B cell (primary cell): ENCODE measurements around the gene NAA35.

Experiments
- EZH2 ChIP-seq: IDR thresholded peaks from 2 replicates; pipeline ENCODE4 v1.6.1; 2012; ENCODE audit warnings: borderline replicate concordance, low read depth, mild to moderate bottlenecking, moderate library complexity, low read length; ENCODE audit not compliant: insufficient read depth, poor library complexity, severe bottlenecking
- TF ChIP-seq, protein P1 (sequence below): fragments of 200-600 bp; IDR thresholded peaks from one replicate; pipeline ENCODE4 v1.8.0; 2022; ENCODE audit warnings: antibody characterized with exemption, mild to moderate bottlenecking

- TF ChIP-seq, protein P1, sequence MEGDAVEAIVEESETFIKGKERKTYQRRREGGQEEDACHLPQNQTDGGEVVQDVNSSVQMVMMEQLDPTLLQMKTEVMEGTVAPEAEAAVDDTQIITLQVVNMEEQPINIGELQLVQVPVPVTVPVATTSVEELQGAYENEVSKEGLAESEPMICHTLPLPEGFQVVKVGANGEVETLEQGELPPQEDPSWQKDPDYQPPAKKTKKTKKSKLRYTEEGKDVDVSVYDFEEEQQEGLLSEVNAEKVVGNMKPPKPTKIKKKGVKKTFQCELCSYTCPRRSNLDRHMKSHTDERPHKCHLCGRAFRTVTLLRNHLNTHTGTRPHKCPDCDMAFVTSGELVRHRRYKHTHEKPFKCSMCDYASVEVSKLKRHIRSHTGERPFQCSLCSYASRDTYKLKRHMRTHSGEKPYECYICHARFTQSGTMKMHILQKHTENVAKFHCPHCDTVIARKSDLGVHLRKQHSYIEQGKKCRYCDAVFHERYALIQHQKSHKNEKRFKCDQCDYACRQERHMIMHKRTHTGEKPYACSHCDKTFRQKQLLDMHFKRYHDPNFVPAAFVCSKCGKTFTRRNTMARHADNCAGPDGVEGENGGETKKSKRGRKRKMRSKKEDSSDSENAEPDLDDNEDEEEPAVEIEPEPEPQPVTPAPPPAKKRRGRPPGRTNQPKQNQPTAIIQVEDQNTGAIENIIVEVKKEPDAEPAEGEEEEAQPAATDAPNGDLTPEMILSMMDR: no peak
- TF ChIP-seq EZH2: no peak
These were observed 121.2 kb downstream of the NAA35 start for GRCh38 chr9:86061972-86062739.
